Measurements from ENCODE around the gene SURF4.
A peak's percentile ranks its signal among the peaks of the same experiment; 100 is the strongest.
"Not testable (repeated sequence)": the region's sequence is repeated elsewhere in the genome, so short reads cannot be mapped to it uniquely, and the experiment has no call there.

Gene SURF4

DNA sequence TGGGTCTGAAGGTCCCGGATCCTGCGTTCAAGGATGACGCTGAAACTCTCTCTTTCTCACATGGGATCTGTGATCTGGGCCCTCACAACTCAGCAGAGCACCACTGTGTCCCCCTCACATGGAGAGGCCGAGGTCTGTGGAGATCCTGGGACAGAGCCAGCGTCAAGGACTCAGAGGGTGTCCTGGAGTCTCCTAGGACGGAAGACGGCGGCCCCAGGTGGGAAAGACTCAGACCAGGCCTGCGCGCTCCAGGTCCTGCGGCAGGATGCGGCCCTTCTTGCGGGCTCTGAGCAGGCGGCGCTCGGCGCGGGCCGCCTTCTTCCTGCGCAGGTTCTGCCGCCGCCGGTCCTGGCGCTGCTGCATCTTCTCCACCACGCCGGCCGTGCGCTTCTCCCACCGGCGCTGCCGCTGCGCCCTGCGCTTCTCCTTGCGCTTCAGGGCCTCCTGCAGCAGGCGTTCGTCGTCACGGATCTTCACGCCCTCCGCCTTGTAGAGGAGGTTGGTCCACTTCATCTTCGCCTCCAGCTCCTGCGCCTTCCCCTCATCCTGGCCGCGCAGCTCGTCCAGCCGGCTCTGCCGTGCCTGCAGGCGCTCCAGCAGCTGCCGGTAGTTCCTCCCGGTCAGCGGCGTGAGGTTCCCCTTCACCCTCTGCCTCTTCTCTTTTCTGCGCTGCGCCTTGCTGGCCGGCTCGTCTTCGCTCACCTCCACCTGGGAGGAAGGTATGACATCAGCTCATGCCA, 44.0 kb downstream of the SURF4 start:
- no peak for DNase-seq

DNA sequence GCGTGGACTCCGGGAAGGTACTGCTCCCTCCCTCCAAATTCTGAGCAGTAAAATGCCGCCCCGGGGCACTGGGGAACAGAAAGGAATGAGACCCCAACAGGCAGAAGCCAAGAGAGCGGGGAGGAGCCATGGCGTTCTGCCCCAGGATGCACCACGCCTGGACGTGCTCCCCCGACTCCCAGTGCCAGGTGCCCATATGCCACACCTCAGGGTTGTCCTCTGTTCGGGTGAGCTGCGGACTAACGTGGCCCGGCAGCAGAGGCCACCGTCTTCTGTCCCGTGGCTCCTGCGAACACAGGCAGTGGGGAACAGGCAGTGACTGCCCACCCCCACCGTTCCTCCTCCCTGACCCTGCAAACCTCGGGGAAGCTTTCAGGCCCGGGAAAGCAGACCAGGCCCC, 44.6 kb downstream of the SURF4 start:
- DNase-seq = no peak

DNA sequence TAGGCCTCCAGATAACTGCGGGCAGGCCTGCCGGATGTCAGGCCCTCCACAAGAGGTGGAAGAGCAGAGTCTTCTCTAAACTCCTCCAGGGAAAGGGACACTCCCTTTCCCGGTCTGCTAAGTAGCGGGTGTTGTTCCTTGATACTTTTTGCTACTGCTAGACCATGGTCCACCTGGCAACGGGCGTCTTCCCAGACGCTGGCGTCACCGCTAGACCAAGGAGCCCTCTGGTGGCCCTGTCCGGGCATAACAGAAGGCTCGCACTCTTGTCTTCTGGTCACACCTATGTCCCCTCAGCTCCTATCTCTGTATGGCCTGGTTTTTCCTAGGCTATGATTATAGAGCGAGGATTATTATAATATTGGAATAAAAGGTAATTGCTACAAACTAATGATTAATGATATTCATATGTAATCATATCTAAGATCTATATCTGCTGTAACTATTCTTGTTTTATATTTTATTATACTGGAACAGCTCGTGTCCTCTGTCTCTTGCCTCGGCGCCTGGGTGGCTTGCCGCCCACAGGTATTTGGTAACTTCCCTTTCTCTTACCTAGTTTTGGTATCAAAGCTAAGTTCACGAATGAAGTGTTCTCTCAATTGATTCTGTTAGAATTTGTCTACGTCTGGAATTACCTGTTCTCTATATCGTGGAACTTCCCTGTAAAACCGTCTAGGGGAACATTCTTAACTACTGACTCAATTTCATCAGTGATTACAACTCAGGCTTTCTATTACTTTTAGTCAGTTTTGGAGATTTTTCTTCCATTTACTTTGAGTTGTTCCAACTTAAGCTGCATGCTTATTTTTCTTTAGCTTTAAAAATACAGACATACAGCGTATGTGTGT, 46.3 kb downstream of the SURF4 start:
- DNase-seq = peak; percentile 19

DNA sequence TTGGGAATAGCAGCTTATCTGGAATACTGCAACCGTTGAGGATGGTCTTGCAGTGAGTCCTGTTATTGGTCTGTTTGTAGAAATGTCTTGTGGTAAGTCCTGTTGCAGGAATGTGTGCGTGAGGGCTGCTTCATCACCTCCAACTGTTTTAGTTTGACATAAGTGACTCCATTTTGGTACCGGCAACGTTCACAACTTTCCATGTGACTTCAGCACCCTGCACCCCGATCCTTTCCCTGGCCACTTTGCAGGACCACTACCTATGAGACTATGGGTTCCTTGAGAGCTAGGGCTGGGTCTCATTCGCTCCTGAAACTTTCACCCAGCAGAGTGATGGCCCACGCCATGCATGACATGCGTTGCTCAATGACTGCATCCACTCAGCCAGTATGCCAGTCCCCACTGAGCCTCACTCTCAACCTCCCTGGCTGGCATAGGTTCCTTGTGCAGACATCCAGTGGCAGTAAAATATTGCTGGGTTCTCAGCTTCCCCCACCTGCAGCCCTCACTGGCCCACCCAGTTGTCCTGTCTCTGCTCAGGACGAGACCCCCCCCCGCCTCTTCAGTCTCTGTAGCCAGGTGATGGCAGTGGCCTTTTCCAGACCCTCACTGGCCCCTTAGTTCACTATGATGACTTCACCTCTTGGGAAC, 47.9 kb downstream of the SURF4 start:
- no peak for DNase-seq

DNA sequence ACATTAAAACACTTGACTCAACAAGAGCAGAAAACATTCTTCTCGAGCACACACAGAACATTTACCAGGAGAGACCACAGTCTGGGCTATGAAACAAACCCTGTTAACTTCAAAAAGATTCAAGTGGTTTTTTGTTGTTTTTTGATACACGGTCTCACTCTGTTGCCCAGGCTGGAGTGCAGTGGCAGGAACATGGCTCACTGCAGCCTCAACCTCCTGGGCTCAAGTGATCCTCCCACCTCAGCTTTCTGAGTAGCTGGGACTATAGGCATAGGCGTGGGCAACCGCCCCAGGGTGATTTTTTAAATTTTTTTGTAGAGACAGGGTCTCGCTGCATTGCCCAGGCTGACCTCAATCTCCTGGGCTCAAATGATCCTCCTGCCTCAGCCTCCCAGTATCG, 48.8 kb downstream of the SURF4 start:
- not testable (repeated sequence) for DNase-seq

DNA sequence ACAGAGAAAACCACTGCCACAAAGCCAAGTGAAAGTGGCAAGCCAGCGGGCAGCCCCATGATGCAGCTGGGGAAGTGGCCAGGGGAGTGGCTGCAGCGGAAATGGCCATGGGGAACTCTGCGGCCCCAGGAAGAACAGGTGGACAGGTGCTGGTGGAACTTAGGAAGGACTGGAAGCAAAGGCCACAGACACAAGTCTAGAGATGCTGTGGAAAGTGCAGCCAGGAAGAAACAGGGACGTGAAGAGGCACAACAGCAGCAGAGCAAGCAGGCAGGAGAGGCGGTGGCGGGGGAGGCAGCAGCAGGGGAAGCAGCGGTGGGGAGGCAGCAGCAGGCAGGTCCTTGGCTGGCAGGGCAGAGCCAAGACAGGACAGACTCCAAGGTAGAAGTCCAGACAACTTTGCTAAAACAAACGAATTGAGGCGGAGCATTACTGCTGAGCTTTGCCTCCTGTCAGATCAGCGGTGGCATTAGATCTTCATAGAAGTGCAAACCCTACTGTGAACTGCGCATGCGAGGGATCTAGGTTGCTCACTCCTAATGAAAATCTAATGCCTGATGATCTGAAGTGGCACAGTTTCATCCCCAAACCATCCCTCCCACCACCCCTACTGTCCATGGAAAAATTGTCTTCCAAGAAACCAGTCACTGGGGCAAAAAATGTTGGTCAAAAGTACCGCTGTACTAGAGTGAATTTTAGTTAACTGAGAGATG, 51.7 kb downstream of the SURF4 start:
- no peak for DNase-seq

DNA sequence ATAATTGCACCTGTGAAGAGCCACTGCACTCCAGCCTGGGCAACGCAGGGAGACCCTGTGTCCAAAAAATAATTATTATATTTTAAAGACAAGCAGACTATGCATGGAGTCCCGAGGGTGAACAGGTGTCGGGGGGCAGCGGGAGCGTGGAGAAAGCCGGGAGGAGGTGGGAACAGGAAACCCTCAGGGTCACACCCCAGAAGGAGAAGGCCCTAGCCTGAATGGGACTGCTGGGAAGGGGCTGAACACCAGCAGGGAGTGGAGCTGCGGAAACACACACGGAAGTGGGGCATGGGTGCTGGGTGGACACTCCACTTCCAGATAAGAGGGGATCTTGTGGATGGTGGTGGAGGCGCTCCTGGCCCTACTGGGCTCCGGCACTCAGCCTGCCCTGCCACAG, 52.6 kb downstream of the SURF4 start:
- DNase-seq = no peak

DNA sequence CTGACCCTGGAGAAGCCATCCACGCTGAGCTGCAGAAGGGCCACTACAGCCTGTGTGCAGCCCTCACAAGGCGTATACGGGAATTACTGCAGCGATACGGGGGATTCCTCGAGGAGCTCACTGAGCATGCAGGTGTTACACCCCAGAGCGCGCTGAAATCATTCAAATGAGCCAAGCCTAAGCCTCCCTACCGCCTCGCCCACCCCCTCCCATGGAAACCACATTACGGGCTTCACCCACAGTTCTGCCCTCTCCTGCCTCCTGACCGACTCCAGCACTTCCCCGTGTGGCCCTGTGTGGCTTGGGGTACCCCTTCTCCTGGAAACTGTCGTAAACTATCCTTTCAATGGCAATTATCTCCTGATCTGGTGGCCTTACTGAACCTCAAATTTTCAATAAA, 53.2 kb downstream of the SURF4 start:
- no peak for DNase-seq

DNA sequence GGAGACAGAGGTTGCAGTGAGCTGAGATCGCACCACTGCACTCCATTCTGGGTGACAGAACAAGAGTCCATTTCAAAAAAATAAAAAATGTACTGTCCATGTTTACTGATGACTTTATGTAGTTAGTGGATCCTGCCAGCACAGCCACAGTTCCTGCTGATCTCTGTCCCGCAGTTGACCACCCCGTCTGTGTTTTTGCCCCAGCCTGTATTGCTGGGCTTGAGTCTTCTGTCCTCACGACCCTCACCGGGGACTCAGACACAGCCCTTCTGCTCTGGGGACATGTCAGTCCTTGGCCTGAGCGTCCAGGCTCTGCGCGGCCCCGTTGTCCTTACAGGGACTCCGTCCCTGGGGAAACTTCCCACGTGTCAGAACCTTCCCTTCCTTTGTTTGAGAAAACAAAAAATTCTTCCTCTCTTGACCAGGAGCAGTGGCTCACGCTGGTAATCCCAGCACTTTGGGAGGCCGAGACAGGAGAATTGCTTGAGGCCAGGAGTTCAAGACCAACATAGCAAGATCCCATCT, 54.4 kb downstream of the SURF4 start:
- DNase-seq = no peak

DNA sequence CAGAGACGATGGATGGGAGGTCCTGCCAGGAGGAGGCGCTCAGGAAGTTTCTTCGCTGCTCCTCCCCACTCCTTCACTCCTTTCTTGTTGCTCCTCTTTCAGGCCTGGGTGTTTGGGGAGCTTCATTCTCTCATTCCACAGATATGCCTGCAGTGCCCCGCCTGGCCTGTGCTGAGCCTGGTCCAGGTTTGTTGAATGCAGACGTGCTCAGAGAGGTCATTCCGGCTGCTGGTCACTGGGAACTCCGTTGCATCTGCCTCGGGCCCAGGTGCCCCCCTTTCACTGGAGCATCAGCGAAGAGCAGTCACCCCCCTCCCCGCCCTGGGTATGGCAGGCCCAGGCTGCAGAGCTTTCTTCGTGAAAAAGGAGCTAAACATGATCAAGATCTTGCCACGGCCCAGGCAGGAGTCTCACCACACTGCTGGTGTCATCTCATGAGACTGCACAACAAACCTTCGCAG, 55.4 kb downstream of the SURF4 start:
- no peak for DNase-seq

DNA sequence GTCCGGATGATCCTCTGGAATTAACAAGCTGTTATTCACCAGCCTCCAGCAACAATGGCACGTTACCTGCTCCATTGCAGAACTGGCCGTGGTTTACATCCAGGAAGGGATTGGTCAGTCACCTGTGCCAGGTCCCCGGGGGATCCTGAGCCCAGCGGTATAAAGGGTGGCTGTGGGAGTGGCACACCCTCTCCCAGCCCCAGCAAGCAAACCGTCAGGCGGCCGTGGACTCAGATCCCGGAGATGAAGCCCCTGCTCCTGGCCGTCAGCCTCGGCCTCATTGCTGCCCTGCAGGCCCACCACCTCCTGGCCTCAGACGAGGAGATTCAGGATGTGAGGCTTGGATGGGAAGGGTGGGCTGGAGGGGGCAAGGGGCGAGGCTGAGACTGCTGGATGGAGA, 58.3 kb downstream of the SURF4 start:
- DNase-seq = not testable (repeated sequence)

DNA sequence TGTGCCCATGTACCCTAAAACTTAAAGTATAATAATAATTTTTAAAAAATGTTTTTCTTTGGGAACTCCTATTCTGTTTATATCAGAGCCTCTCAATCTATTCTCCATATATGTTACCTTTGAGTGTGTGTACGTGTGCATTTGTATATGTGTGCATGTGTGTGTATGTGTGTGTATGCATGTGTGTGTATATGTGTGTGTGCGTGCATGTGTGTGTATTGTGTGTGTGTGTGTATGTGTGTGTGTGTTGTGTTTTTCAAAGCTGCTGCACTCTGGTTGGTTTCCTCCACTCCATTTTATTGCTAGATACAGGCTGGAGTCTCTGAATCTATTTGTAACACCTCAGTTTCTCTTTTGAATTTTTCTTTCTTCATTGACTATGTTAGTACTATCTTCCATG, 59.9 kb downstream of the SURF4 start:
- no peak for DNase-seq

Measured in NCI-H524 treated with DMSO at 0.1 percent for 48 hours (cell line).